ENCODE measurements around the gene JAML. TPM values are rescaled to one million over a fixed set of nuclear protein-coding genes. Genes with fewer than 3 reads are reported as not detected.

The JAML gene
- total and polyA plus RNA-seq, 2 of the 4 experiments (the other 2 are of a cell fraction) = not detected

GRCh38 chr11:118267486-118267885, 42.7 kb upstream of the JAML start:
- H2AK9ac ChIP-seq (replicated peaks; ENCODE audit: low read depth, low read length, poor library complexity) = no peak overlapping the region
- POLR2A ChIA-PET (ENCODE audit: unreplicated experiment) = no interaction called here
- H3K4me3 ChIP-seq (ENCODE audit: insufficient read depth, low read depth, low read length) = no peak overlapping the region
- no peak overlapping the region for H3K4me2 ChIP-seq (ENCODE audit: low read depth, low read length)
- intact Hi-C loops (cut with micrococcal nuclease) = no loop called here
- no peaks in the 10 kb centered on the region for H3K9me1 ChIP-seq (ENCODE audit: insufficient read depth, low read length)
- H3K36me3 ChIP-seq (ENCODE audit: control insufficient read depth, insufficient read depth, low read length) = no peaks in the 10 kb centered on the region
- in situ Hi-C loops (cut with MboI; ENCODE audit: low sequenced_read_pairs) = no loop called here
- no peaks in the 10 kb centered on the region for H4K20me1 ChIP-seq (ENCODE audit: insufficient read depth, low read length)
- H2BK20ac ChIP-seq (ENCODE audit: low read depth, low read length) = no peak overlapping the region
- H4K5ac ChIP-seq (ENCODE audit: low read depth, low read length) = no peak overlapping the region
- TF ChIP-seq RCOR1 (IDR thresholded peaks at IDR 0.05; ENCODE audit: insufficient replicate concordance, low read length) (no peak), RFX5 (IDR thresholded peaks at IDR 0.05; ENCODE audit: low read depth, low read length) (no peak), CEBPB (IDR thresholded peaks at IDR 0.05; ENCODE audit: low read depth, low read length) (no peak), NFE2L2 (IDR thresholded peaks at IDR 0.05; ENCODE audit: low read depth, low read length) (no peak), RAD21 (IDR thresholded peaks at IDR 0.05; ENCODE audit: low read length) (no peak), BHLHE40 (IDR thresholded peaks at IDR 0.05; ENCODE audit: low read depth, low read length) (no peak), SMC3 (IDR thresholded peaks at IDR 0.05; ENCODE audit: low read depth, low read length) (no peak), ELK1 (IDR thresholded peaks at IDR 0.05; ENCODE audit: borderline replicate concordance, low read depth, low read length) (no peak), MXI1 (IDR thresholded peaks at IDR 0.05; ENCODE audit: borderline replicate concordance, low read depth, low read length) (no peak), USF2 (IDR thresholded peaks at IDR 0.05; ENCODE audit: low read depth, low read length) (no peak), MAFK (IDR thresholded peaks at IDR 0.05; ENCODE audit: low read depth, low read length) (no peak), MAZ (IDR thresholded peaks at IDR 0.05; ENCODE audit: borderline replicate concordance, low read depth, low read length) (no peak), CTCF (conservative IDR thresholded peaks at IDR 0.05; ENCODE audit: low read depth, low read length) (no peak), CHD1 (IDR thresholded peaks at IDR 0.05; ENCODE audit: low read depth, low read length) (no peak), FOS (IDR thresholded peaks at IDR 0.05; ENCODE audit: low read depth, low read length) (no peak), POLR2A (IDR thresholded peaks at IDR 0.05; ENCODE audit: low read depth, low read length) (no peak)
- H3K23ac ChIP-seq (ENCODE audit: low read depth, low read length) = no peak overlapping the region
- no peak overlapping the region for H4K91ac ChIP-seq (ENCODE audit: insufficient read depth, low read depth, low read length)
- no peak overlapping the region for H2BK120ac ChIP-seq (ENCODE audit: low read depth, low read length)
- dilution Hi-C loops (cut with HindIII; ENCODE audit: low sequenced_read_pairs, unreplicated experiment) = no loop called here
- ATAC-seq (ENCODE audit: low read depth) (no peak), DNase-seq (no peak)
- H3K4ac ChIP-seq (ENCODE audit: low read depth, low read length) = no peak overlapping the region
- no peaks in the 10 kb centered on the region for H3K79me1 ChIP-seq (ENCODE audit: low read depth in 1 of 2, low read length in 2 of 2)
- WGBS, 2 experiments (ENCODE audit: extremely low coverage in 2 of 2, insufficient read length in 1 of 2) = no CpG with 5 or more reads among the region's 4 CpGs
- no peak overlapping the region for H2AFZ ChIP-seq (replicated peaks; ENCODE audit: low read length, poor library complexity)
- no peaks in the 10 kb centered on the region for H3K4me1 ChIP-seq (ENCODE audit: control insufficient read depth, insufficient read depth, low read length)
- BruUV-seq (replicated peaks) = no TSS peak
- H3K9me3 ChIP-seq (ENCODE audit: control insufficient read depth, insufficient read depth, low read length) = no peaks in the 10 kb centered on the region
- no peak overlapping the region for H3K9ac ChIP-seq (ENCODE audit: low read depth, low read length)
- no peak overlapping the region for H2BK5ac ChIP-seq (ENCODE audit: low read depth, low read length, poor library complexity, severe bottlenecking)
- H2BK15ac ChIP-seq (ENCODE audit: low read depth, low read length) = no peak overlapping the region
- H2AK5ac ChIP-seq (ENCODE audit: low read depth, low read length) = no peak overlapping the region
- H3K14ac ChIP-seq (replicated peaks; ENCODE audit: low read depth, low read length) = no peak overlapping the region
- no peak overlapping the region for H3K18ac ChIP-seq (ENCODE audit: low read depth, low read length)
- H4K8ac ChIP-seq (ENCODE audit: low read depth in 2 of 2, low read length in 2 of 2) = no peak overlapping the region
- no peak overlapping the region for H3K56ac ChIP-seq (ENCODE audit: extremely low read depth, insufficient read depth, low read length)
- no peak overlapping the region for H3K27ac ChIP-seq (ENCODE audit: insufficient read depth, low read length)
- CTCF ChIA-PET = no interaction called here
- H3K27me3 ChIP-seq (ENCODE audit: control insufficient read depth, insufficient read depth, low read length) = peaks cover 23% of the 10 kb centered on the region
